GM15510 (cell line): ENCODE results near the gene ZNF79.
A peak's percentile ranks its signal among the peaks of the same experiment; 100 is the strongest.

Experiments used
- POLR2A ChIP-seq: IDR thresholded peaks from 3 replicates; pipeline ENCODE4 v1.6.1; 2011; ENCODE audit warnings: borderline replicate concordance; ENCODE audit not compliant: insufficient read length; ENCODE audit errors: extremely low read depth

The ZNF79 gene

DNA sequence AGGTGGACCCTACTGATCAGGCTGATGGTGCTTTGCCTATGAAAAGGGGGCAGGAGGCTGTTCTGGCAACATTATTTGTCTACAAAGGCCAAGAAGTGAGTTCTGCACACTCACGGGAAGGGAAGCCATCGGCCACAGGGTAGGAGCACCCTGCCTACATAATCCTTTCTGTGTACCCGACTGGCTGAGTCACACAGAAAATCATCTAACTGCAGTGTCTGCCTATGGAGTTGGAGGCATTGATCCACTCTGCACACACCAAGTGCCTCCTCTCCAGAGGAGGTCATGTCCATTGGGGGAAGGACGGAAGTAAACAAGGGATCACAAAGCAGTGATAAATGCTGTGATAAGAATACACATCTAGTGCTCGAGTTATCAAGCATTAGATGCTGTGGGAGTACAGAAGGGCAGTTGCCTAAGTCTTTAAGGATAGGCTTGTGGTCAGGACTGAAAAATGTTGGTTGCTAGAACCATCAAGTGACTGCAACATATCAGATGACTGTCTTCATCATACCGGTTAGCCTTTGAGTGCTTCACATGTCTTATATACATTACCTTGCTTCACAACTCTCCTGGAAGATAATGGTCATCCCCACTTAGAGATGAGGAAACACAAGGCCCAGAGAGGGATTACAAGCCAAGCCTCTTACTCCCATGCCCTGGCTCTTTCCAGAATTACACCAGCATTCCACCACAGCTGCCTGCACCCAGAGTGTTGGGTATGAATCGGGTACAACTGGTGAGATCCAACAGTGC is 28.5 kb upstream of the ZNF79 start:
- no peak for TF ChIP-seq POLR2A

DNA sequence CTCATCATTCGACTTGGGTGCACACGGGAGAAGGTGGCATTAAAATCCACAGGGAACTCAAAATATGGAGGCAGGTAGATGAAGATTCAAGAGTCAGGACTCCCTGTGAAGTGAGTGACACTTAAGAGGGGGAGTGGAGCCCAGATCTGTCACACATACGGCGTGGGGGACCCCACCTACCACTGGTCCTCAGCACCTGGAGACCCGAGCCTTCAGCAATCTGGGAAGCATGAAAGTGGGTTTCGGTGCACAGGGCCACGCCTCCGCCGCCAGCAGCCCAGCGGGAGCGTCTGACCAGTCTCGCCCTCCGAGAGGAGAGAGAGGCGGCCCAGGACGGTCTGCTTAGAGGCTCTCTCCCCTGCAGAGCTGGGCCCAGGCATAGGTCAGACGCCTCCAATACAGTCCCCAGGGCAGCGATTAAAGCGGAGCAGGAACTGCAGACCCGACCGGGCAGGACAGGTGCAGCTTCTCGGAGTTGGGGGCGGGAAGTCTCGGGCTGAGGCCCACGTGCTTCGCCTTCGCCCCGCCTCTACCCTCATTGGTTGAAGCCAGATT is 27.9 kb upstream of the ZNF79 start:
- peak; percentile 57 for TF ChIP-seq POLR2A

DNA sequence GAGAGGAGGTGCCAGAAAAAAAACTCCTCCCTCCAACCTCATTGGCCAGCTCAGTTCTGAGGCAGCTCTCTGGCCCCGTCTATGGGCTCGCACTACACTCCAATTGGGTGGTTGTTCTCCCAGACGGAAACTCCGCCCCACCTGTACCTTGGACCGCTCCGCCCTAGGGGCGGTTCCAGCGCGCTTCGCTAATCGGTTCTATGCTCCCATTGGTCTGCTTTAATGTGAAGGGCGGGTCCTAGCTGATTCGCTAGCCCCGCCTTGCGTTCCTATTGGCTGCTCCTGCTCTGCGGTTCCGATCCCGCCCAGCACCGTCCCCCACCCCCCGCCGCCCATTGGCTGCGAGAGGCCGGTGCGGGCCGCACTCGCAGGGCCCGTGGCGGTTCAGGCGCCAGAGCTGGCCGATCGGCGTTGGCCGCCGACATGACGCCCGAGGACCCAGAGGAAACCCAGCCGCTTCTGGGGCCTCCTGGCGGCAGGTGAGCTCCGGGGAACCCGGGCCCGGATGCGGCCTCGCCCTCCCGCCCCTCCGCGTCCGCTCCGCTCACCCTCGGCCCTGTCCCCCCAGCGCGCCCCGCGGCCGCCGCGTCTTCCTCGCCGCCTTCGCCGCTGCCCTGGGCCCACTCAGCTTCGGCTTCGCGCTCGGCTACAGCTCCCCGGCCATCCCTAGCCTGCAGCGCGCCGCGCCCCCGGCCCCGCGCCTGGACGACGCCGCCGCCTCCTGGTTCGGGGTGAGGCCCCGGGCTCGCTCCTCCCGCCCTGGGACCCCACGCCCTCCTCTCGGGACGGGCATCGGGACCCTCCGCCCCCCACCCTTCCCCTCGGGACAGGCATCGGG is 27.2 kb upstream of the ZNF79 start, which contains the start of gene SLC2A8:
Gene SLC2A8, plus strand, starts transcription at position 362 of the 838 bp plus-strand sequence. Its CDS starts 62 bp downstream, at position 424.
- TF ChIP-seq POLR2A, result peak; percentile 82

DNA sequence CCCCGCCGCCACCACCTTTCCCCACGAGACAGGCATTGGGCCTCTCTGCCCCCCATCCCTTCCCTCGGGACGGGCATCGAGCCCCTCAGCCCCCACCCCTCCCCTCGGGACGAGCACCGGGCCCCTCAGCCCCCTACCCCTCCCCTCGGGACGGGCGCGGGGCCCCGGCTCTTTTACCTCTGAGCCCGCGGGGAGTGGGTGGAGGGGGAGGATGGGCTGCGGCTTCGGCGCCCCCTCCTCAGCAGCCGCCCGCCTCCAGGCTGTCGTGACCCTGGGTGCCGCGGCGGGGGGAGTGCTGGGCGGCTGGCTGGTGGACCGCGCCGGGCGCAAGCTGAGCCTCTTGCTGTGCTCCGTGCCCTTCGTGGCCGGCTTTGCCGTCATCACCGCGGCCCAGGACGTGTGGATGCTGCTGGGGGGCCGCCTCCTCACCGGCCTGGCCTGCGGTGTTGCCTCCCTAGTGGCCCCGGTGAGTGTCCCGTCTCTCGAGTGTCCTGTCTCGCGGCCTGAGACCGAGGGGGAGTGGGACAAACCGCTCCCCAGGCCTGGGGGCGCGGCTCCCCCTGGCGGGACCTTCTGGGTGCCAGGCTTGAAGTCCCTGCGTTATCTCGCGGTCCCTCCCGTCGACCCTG is 26.4 kb upstream of the ZNF79 start:
- no peak for TF ChIP-seq POLR2A

DNA sequence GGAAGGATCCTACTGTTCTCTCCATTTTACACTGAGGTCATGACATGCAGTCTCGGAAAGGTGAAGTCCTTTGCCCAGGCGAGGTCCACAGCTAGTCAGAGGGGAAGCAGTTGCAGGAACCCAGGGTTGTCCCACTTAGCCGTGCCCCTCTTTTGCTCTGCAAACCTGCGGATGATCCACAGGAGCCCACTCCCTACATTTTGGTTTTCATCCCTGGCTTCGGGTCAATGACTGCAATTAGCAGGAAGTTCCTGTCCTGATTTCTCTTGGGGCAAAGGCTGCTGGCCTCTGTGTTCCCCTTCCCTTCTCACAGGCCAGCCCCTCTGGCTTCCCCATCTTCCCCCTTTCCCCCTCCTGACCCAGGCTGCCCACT is 25.9 kb upstream of the ZNF79 start:
- TF ChIP-seq POLR2A, result no peak

DNA sequence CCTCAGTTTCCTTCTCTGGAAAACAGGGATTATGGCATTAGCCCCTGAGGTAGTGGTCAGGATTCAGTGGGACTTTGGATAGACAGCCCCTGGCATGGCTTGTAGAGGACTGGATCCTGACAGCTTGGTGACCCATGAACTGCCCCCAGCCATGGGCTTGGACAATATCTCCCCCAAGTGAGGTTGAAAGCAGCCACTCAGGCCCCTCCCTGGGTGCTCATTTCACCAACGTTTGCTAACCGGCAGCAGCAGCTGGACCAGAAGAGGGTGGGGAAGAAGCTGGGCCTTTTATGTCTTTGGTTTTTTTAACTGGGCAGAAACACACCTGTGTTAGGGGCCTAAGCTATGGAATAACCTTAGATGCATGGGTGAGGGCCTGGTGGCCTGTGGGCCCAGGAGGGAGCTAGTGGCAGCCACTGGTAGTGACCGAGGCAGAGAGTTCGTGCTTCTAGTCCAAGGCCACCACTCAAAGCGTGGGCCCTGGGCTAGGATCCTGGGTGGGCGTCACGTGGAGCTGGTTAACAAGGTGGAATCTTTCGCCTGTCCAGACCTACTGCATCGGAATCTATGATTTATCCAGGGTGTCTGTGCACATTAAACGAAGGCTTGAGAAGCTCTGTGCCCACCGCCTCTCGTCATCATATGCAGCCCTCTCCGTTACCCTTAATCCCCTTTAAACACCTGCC is 25.3 kb upstream of the ZNF79 start:
- TF ChIP-seq POLR2A, result no peak

DNA sequence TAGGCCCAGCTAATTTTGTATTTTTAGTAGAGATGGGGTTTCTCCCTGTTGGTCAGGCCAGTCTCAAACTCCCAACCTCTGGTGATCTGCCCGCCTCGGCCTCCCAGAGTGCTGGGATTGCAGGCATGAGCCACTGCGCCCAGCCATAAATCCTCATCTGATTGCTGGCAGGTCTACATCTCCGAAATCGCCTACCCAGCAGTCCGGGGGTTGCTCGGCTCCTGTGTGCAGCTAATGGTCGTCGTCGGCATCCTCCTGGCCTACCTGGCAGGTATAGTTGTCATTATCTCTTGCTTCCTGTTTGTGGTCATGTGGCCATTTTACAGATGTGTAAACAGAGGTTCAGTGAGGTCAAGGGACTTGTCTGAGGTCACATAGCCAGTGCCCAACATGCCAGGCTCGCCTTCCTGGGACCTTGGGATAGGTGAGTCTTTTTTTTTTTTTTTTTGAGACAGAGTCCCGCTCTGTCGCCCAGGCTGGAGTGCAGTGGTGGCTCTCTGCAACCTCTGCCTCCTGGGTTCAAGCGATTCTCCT is 24.4 kb upstream of the ZNF79 start:
- no peak for TF ChIP-seq POLR2A

DNA sequence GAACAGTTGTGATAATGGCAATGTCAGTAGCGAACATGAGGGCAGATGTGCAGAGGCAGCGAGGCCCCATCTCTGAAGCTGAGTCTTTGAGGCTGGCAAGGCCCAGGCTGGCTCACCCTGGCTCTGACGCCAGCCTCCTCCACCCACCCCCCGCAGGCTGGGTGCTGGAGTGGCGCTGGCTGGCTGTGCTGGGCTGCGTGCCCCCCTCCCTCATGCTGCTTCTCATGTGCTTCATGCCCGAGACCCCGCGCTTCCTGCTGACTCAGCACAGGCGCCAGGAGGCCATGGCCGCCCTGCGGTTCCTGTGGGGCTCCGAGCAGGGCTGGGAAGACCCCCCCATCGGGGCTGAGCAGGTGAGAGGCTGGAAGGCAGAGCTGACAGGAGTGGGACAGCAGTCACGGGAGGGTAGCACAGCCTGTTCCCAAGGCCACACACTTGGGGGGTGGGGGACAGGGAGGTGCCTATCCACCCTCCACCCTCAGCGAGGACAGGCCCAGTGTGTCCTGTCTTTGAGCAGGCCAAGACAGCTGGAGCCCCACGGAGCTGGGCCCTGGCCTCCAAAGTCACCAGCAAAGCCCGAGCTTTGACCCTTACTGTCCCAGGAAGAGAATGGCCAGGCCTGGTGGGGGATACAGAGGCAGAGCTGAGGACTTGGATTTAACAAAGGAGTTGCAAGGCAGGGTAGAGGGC is 21.6 kb upstream of the ZNF79 start:
- no peak for TF ChIP-seq POLR2A

DNA sequence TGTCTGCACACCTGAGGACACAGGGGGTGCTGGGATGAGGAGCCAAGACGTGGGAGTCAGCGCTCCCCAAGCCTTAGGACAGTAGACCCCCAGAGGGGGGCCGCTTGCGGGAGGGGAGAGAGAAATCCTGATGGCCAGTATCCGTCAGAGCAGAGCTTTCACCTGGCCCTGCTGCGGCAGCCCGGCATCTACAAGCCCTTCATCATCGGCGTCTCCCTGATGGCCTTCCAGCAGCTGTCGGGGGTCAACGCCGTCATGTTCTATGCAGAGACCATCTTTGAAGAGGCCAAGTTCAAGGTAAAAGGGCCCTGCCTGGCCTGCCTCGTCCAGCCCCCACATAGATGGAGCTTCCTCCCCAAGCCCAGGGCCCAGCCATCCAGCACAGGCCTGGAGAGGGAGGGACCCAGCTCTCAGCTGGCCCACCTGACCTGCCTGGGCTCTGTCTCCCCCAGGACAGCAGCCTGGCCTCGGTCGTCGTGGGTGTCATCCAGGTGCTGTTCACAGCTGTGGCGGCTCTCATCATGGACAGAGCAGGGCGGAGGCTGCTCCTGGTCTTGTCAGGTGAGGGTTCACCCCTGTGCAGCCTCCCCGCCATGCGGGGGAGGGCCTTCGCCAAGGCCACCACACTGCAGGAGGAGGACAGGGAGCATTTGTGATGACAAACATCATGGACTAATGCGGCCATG is 20.5 kb upstream of the ZNF79 start:
- no peak for TF ChIP-seq POLR2A

DNA sequence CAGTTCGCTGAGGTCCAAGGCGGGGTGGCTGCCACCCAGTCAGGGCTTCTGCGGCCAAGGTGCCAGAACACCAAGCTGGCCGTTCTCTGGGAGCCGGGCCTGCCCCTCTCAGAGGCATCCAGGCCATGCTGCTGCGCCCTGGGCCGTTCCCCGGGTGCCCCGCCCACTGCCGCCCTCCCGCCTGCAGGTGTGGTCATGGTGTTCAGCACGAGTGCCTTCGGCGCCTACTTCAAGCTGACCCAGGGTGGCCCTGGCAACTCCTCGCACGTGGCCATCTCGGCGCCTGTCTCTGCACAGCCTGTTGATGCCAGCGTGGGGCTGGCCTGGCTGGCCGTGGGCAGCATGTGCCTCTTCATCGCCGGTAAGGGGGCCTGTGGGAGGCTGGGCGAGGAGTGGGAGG is 19.6 kb upstream of the ZNF79 start:
- no peak for TF ChIP-seq POLR2A

DNA sequence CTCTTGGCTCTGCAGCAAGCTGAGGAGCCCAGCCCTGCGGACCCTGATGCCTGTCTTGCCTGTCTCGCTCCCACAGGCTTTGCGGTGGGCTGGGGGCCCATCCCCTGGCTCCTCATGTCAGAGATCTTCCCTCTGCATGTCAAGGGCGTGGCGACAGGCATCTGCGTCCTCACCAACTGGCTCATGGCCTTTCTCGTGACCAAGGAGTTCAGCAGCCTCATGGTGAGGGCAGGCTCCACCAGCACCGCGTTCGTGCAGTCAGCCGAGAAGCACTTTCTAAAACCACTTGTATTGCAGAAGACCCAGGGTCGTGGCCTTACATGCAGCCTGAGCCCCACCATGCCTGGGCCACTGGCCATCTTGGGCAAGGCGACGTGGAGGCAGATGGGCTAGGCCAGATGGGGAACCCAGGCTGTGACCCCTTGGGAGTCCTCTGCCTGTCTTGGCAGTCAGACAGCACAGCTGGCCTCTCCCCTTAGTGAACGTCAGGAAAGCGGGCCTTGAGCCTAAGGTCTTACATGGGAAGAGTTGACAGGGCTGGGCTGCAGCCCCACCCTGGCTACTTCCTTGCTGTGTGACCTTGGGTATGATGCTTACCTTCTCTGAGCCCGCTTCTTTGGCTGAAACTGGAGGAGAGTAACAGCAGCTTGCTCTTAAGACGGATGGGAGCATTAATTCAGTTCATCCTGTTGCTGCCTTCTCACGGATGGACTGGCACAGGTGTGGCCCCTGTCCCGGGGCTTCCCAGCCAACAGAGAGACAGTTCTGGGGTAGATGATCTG is 18.6 kb upstream of the ZNF79 start:
- no peak for TF ChIP-seq POLR2A

DNA sequence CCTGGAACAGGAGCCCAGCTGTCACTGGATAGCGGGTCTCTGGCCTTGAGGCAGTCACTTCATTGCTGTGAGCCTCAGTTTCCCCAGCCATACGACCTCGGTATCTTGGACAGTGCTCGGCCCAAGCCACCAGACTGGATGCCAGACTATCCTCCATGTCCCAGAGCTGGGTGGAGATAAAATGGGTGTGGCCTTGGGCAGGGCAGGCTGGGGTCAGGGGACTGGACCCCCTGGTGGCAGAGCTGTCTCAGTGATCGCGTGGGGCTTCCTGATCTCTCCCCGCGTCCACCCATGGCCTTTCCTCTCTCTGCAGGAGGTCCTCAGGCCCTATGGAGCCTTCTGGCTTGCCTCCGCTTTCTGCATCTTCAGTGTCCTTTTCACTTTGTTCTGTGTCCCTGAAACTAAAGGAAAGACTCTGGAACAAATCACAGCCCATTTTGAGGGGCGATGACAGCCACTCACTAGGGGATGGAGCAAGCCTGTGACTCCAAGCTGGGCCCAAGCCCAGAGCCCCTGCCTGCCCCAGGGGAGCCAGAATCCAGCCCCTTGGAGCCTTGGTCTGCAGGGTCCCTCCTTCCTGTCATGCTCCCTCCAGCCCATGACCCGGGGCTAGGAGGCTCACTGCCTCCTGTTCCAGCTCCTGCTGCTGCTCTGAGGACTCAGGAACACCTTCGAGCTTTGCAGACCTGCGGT is 17.2 kb upstream of the ZNF79 start:
- no peak for TF ChIP-seq POLR2A
